ENCODE data around the gene RNASET2. TPM values are rescaled to one million over a fixed set of nuclear protein-coding genes. Genes with fewer than 3 reads are reported as not detected.
"Not testable (repeated sequence)": the region's sequence is repeated elsewhere in the genome, so short reads cannot be mapped to it uniquely, and the experiment has no call there.

RNASET2 gene
- total RNA-seq, 1 donor from 2014 or later, result 139 TPM

- H3K36me3 ChIP-seq (ENCODE audit: control insufficient read depth, insufficient read depth, low read length), result peaks cover 4% of the 10 kb centered on the region
- H3K27me3 ChIP-seq (ENCODE audit: control insufficient read depth, insufficient read depth, low read length), result no peaks in the 10 kb centered on the region
- TF ChIP-seq CTCF (IDR thresholded peaks at IDR 0.05; ENCODE audit: insufficient read depth, low read length, poor library complexity, severe bottlenecking), result no peak
- no peak for DNase-seq (ENCODE audit: low read depth)
- no peak overlapping the region for H3K4me3 ChIP-seq (ENCODE audit: low read depth, low read length)
Observed at GRCh38 chr6:166926748-166927147, 29.6 kb downstream of the RNASET2 start.

- no peak overlapping the region for H3K4me3 ChIP-seq (ENCODE audit: low read depth, low read length)
- DNase-seq (ENCODE audit: low read depth), result no peak
- peaks cover 4% of the 10 kb centered on the region for H3K36me3 ChIP-seq (ENCODE audit: control insufficient read depth, insufficient read depth, low read length)
Observed at GRCh38 chr6:166925141-166925996, 31.0 kb downstream of the RNASET2 start.

GRCh38 chr6:166924531-166924930 lies 31.8 kb downstream of the RNASET2 start:
- Histone ChIP-seq H3K36me3 (ENCODE audit: control insufficient read depth, insufficient read depth, low read length) (peaks cover 4% of the 10 kb centered on the region), H3K4me3 (ENCODE audit: low read depth, low read length) (no peak overlapping the region), H3K27me3 (ENCODE audit: control insufficient read depth, insufficient read depth, low read length) (no peaks in the 10 kb centered on the region)
- DNase-seq (ENCODE audit: low read depth), result no peak
- TF ChIP-seq CTCF (IDR thresholded peaks at IDR 0.05; ENCODE audit: insufficient read depth, low read length, poor library complexity, severe bottlenecking), result no peak

More at GRCh38 chr6:166925141-166925996, 31.0 kb downstream of the RNASET2 start:
- TF ChIP-seq CTCF (IDR thresholded peaks at IDR 0.05; ENCODE audit: insufficient read depth, low read length, poor library complexity, severe bottlenecking), result no peak
- no peaks in the 10 kb centered on the region for H3K27me3 ChIP-seq (ENCODE audit: control insufficient read depth, insufficient read depth, low read length)

GRCh38 chr6:166922937-166923336 lies 33.4 kb downstream of the RNASET2 start:
- Histone ChIP-seq H3K4me3 (ENCODE audit: low read depth, low read length) (no peak overlapping the region), H3K27me3 (ENCODE audit: control insufficient read depth, insufficient read depth, low read length) (no peaks in the 10 kb centered on the region), H3K36me3 (ENCODE audit: control insufficient read depth, insufficient read depth, low read length) (peaks cover 3% of the 10 kb centered on the region)
- no peak for DNase-seq (ENCODE audit: low read depth)
- no peak for TF ChIP-seq CTCF (IDR thresholded peaks at IDR 0.05; ENCODE audit: insufficient read depth, low read length, poor library complexity, severe bottlenecking)

- no peak for TF ChIP-seq CTCF (IDR thresholded peaks at IDR 0.05; ENCODE audit: insufficient read depth, low read length, poor library complexity, severe bottlenecking)
- Histone ChIP-seq H3K27me3 (ENCODE audit: control insufficient read depth, insufficient read depth, low read length) (no peaks in the 10 kb centered on the region), H3K36me3 (ENCODE audit: control insufficient read depth, insufficient read depth, low read length) (no peaks in the 10 kb centered on the region), H3K4me3 (ENCODE audit: low read depth, low read length) (no peak overlapping the region)
- DNase-seq (ENCODE audit: low read depth), result no peak
Observed at GRCh38 chr6:166921570-166921969, 34.8 kb downstream of the RNASET2 start.

GRCh38 chr6:166916824-166917223 lies 39.5 kb downstream of the RNASET2 start:
- TF ChIP-seq CTCF (IDR thresholded peaks at IDR 0.05; ENCODE audit: insufficient read depth, low read length, poor library complexity, severe bottlenecking), result no peak

GRCh38 chr6:166915484-166915883 lies 40.9 kb downstream of the RNASET2 start:
- H3K27me3 ChIP-seq (ENCODE audit: control insufficient read depth, insufficient read depth, low read length); DNase-seq (ENCODE audit: low read depth); H3K36me3 ChIP-seq (ENCODE audit: control insufficient read depth, insufficient read depth, low read length); H3K4me3 ChIP-seq (ENCODE audit: low read depth, low read length): not testable (repeated sequence)

More at GRCh38 chr6:166916824-166917223, 39.5 kb downstream of the RNASET2 start:
- DNase-seq (ENCODE audit: low read depth), result no peak
- H3K27me3 ChIP-seq (ENCODE audit: control insufficient read depth, insufficient read depth, low read length), result no peaks in the 10 kb centered on the region
- no peak overlapping the region for H3K4me3 ChIP-seq (ENCODE audit: low read depth, low read length)
- H3K36me3 ChIP-seq (ENCODE audit: control insufficient read depth, insufficient read depth, low read length), result no peaks in the 10 kb centered on the region

- H3K27me3 ChIP-seq (ENCODE audit: control insufficient read depth, insufficient read depth, low read length); H3K36me3 ChIP-seq (ENCODE audit: control insufficient read depth, insufficient read depth, low read length); H3K4me3 ChIP-seq (ENCODE audit: low read depth, low read length); DNase-seq (ENCODE audit: low read depth): not testable (repeated sequence)
Observed at GRCh38 chr6:166914952-166915351, 41.4 kb downstream of the RNASET2 start.
